Measurements from ENCODE around the gene ERVV-1.

DNA sequence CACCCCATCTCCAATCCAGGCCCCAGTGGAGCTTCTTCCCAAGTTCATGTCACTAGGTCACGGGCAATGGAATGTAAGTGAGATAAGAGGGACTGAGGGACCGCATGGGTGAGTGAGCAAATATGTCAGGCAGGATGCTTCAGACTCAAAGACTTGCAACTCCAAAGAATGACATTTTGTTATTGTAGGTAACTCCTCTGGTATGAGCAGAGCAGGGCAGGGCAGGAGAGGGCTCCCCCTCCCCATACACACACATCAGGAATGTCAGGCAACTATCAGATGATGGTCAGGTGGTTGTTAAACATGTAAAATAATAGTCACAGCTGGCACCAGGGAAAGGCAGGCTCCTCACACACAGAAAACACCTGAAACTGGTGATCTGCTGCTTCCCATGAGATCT is 41.4 kb downstream of the ERVV-1 start:
- TF ChIP-seq, protein P1, sequence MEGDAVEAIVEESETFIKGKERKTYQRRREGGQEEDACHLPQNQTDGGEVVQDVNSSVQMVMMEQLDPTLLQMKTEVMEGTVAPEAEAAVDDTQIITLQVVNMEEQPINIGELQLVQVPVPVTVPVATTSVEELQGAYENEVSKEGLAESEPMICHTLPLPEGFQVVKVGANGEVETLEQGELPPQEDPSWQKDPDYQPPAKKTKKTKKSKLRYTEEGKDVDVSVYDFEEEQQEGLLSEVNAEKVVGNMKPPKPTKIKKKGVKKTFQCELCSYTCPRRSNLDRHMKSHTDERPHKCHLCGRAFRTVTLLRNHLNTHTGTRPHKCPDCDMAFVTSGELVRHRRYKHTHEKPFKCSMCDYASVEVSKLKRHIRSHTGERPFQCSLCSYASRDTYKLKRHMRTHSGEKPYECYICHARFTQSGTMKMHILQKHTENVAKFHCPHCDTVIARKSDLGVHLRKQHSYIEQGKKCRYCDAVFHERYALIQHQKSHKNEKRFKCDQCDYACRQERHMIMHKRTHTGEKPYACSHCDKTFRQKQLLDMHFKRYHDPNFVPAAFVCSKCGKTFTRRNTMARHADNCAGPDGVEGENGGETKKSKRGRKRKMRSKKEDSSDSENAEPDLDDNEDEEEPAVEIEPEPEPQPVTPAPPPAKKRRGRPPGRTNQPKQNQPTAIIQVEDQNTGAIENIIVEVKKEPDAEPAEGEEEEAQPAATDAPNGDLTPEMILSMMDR (IDR thresholded peaks at IDR 0.05; ENCODE audit: low read depth, low read length) = no peak
- no peak for TF ChIP-seq POLR2A (IDR thresholded peaks at IDR 0.05; ENCODE audit: extremely low read depth, insufficient read length)
- TF ChIP-seq MYC (IDR thresholded peaks at IDR 0.05; ENCODE audit: low read depth, low read length) = no peak
- TF ChIP-seq, protein P2, sequence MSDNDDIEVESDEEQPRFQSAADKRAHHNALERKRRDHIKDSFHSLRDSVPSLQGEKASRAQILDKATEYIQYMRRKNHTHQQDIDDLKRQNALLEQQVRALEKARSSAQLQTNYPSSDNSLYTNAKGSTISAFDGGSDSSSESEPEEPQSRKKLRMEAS (IDR thresholded peaks at IDR 0.05; ENCODE audit: low read depth, low read length) = no peak
